HG02759 (cell line): Measurements from ENCODE around the gene METTL5.
"Not testable (repeated sequence)": the region's sequence is repeated elsewhere in the genome, so short reads cannot be mapped to it uniquely, and the experiment has no call there.

Experiments used
- ATAC-seq: cut with Tn5 transposase; IDR thresholded peaks from one replicate; pipeline ENCODE4 v1.9.1; 2021; ENCODE audit warnings: mild to moderate bottlenecking, moderate library complexity; ENCODE audit not compliant: unreplicated experiment

The METTL5 gene

GRCh38 chr2:169824373-169825333 lies at the start of gene METTL5:
METTL5 (minus strand) TSS chr2:169824905; CDS start chr2:169824597, 308 bp downstream.
- ATAC-seq = peak; percentile 70

DNA sequence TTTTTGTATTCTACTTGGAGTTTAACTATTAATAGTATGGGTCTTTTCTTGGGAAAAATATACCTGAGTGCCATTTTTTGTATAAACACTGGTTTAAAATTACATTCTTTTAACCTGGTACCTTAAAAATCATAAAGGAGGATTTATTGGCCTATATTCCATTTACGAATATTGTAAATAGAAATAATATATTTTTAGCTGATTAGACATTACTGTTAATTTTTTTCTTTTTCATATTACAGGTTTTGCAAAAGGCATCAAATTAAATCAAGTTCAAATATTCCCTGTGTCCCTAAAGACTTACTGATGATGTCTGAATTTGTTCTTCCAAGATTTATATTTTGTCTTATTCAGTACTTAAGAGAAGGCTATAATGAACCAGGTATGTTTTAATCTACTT lies 47.3 kb upstream of the METTL5 start:
- ATAC-seq = no peak

- ATAC-seq = not testable (repeated sequence)
Observed at GRCh38 chr2:169871369-169871768, 46.7 kb upstream of the METTL5 start.

DNA sequence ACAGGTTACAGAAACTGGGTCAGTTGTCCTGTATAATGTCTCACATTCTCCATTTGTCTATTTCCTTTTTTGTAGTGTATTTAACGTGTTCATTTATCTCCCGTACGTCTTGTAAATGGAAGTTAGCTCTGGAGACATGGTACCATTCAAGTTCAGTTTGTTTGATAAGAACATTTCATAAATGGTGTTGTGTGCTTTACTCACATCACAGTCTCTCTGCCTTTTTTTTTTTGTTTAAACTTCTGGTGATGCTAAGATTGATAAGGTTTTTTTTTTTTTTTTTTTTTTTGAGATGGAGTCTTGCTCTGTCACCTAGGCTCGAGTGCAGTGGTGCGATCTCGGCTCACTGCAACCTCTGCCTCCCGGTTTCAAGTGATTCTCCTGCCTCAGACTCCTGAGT lies 44.2 kb upstream of the METTL5 start:
- no peak for ATAC-seq

DNA sequence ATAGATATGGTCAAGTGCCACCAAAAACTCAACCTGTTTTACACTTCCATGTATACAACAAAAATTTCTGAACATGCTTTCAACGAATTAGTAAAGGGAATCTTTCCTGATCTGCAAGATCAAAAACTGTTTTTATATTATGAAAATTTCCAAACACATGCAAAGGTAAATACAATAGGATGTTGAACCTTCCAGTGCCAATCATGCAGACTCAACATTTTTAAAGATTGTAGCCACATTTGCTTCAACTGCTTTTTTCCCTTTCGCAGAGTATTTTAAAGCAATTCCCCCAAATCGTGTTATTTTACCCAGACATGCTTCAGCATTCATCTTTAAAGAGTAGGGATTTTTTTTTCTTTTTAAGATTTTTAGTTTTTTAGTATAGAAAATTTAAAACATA lies 42.9 kb upstream of the METTL5 start:
- ATAC-seq = no peak

- not testable (repeated sequence) for ATAC-seq
Observed at GRCh38 chr2:169866230-169866629, 41.5 kb upstream of the METTL5 start.

GRCh38 chr2:169865492-169865891 lies 40.8 kb upstream of the METTL5 start:
- ATAC-seq = no peak

GRCh38 chr2:169862816-169863215 lies 38.1 kb upstream of the METTL5 start:
- ATAC-seq = no peak

DNA sequence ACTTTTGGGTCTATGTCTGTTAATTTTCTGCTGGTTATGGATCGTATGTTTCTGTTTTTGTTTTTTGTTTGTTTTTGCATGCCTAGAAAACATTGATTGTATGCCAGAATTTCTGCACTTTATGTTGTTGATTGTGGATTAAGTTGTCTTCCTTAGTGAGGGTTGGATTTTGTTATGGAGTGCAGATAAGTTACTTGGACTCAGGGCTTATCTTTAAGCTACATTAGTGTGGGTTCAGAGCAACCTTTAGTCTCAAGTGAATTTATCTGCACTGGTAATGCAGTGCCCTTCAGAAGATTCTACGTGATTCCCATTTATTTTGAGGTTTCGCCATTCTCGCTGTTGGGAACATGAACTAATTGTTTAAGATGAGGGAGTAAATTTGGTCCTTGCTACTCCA lies 35.4 kb upstream of the METTL5 start:
- no peak for ATAC-seq

DNA sequence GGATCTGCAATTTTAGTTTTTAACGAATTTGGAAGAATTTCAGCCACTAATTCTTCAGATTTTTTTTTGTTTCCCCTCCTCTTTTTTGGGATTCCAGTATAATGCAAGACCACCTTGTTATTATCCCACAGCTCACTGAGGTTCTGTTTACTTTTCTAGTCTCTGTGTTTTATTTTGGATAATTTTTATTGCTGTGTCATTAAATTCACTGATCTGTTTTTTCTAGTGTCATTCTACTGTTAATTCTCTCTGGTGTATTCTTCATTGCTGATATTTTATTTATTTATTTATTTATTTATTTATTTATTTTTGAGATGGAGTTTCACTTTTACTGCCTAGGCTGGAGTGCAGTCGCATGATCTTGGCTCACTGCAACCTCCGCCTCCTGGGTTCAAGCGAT lies 34.7 kb upstream of the METTL5 start:
- ATAC-seq = no peak

DNA sequence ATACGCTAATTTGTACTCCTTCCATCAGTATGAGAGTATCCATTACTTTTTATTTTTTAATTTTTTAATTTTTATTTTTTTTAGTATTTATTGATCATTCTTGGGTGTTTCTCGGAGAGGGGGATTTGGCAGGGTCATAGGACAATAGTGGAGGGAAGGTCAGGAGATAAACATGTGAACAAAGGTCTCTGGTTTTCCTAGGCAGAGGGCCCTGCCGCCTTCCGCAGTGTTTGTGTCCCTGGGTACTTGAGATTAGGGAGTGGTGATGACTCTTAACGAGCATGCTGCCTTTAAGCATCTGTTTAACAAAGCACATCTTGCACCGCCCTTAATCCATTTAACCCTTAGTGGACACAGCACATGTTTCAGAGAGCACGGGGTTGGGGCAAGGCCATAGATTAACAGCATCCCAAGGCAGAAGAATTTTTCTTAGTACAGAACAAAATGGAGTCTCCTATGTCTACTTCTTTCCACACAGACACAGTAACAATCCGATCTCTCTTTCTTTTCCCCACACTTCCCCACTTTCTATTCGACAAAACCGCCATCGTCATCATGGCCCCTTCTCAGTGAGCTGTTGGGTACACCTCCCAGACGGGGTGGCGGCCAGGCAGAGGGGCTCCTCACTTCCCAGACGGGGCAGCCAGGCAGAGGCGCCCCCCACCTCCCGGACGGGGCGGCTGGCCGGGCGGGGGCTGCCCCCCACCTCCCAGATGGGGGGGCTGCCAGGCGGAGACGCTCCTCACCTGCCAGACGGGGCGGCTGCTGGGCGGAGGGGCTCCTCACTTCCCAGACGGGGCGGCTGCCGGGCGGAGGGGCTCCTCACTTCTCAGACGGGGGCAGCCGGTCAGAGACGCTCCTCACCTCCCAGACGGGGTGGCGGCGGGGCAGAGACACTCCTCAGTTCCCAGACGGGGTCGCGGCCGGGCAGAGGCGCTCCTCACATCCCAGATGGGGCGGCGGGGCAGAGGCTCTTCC lies 30.9 kb upstream of the METTL5 start:
- ATAC-seq = not testable (repeated sequence)

DNA sequence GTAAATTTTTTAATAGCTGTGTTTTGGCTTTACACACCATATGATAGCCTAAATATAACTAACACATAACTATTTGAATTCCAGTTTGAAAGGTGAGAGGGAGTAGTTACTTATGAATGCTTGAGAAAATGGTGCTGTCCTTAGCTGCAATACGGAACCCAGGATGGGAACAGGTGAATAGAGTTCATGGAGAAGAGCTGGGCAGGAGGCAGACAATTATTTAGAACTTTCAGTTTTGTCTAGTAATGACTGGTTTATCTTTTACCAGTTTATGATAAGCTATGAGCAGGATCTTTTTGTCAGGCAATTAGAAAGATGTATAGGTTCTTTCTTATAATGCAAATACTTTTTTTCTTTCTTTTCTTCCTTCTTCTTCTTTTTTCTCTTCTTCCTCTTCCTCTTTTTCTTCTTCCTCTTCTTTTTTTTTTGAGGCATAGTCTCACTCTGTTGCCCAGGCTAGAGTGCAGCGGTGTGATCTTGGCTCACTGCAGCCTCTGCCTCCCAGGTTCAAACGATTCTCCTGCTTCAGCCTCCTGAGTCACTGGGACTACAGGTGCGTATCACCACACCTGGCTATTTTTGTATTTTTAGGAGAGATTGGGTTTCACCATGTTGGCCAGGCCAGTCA lies 28.4 kb upstream of the METTL5 start:
- no peak for ATAC-seq

- ATAC-seq = no peak
Observed at GRCh38 chr2:169849710-169850109, 25.0 kb upstream of the METTL5 start.

DNA sequence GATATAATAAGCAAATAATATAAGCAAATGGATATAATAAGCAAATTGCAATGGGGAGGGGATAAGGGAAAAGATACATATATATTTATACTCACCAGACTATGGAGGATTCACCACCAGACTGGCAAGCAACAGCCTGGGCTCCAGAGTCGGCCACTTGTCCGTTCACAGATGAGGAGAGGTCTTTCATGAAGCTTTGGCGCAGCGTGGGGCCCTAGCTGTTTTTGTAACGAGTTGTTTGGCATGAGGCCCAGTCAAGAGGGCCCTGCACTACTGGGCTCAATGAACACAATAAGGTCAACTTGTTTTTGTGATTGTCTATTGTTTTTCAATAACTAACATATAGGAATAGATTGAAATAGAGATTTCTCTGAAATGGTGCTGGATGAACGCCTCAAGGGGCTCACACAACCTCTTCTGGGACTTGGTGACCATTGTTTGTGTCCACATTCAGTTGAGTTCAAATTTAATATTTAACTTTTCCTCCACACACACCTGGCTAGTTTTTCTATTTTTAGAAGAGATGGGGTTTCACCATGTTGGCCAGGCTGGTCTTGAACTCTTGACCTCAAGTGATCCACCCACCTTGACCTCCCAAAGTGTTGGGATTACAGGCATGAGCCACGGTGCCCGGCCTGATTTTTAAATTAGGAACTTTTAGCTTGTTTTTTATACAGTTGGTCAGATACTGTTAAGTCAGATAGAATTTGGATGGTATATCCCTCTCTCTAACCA lies 24.4 kb upstream of the METTL5 start:
- ATAC-seq = not testable (repeated sequence)

GRCh38 chr2:169845016-169845415 lies 20.3 kb upstream of the METTL5 start:
- ATAC-seq = no peak

- not testable (repeated sequence) for ATAC-seq
Observed at GRCh38 chr2:169841625-169842024, 16.9 kb upstream of the METTL5 start.

DNA sequence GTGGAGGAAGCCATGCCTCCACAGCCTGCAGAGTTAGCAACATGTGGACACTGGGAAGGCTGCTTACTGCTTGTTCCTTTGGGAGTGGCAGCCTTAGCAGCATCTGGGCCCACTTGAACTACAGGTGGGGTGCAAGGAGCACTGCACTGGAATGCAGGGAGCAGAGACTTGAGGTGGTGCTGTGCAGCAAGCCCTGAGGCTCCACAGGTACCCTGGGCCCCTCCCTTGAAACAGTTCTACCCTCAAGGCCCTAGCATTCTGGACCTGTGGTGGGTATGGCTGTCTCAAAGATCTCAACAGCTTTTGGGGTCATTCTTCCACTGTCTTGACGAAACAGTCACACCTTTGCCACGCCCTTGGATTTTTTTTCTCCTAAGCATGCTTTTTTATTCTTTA lies 16.0 kb upstream of the METTL5 start:
- no peak for ATAC-seq

DNA sequence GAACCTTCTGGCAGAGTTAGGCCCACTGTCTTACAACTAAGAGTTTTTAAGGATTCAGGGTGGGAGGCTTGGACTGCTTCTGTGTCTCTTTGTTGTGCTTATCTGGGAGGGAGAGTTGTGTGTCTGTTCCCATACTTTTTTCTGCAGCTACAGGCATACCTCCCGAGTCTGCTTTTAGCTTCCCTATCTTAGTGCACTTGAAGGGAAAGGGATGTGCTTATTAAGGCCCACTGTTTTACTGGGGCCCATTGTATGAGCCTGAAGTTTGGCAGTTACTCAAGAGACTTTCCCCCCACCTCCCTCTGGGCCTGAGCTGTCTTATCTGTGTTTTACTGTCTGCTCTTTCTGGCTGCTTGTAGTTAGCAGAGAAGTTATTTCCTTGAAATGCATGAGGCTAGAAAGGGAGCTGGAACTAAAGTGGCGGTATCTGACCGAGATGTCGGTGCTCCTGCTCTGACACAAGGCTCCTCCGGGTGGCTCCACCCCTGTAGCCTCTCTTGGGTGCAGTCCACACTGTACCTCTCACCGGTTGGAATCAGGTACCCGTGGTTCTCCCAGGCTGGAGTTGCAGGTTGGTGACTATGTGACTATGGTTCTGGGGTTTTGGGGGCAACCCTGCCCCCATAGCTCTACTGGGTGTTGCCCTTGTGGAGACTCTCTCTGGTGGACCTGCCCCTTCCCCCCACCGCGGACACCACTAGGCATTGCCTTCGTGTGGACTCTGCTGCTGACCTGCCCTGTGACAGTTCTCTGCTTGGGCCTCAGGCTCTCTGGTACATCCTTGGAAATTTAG lies 15.4 kb upstream of the METTL5 start:
- no peak for ATAC-seq

- no peak for ATAC-seq
Observed at GRCh38 chr2:169838743-169839489, 14.2 kb upstream of the METTL5 start.
